NCI-H524 (cell line): ENCODE measurements around the gene GJE1.
"Not testable (repeated sequence)": the region's sequence is repeated elsewhere in the genome, so short reads cannot be mapped to it uniquely, and the experiment has no call there.

Experiments
- DNase-seq, 2 experiments: peaks; one replicate each; lab custom pipeline; 2025; lab: John Stamatoyannopoulos, UW

Gene GJE1

GRCh38 chr6:142132625-142133024 lies at the start of gene GJE1:
Gene GJE1 (plus strand): TSS chr6:142132925. CDS start chr6:142133159, 234 bp downstream.
- DNase-seq = no peak

- no peak for DNase-seq
Observed at GRCh38 chr6:142087950-142088857, 44.5 kb upstream of the GJE1 start.

GRCh38 chr6:142088858-142089216 lies 43.9 kb upstream of the GJE1 start:
- DNase-seq = peak in 1 of 2 experiments; percentile 38

GRCh38 chr6:142104820-142105219 lies 27.9 kb upstream of the GJE1 start:
- DNase-seq = not testable (repeated sequence)

GRCh38 chr6:142110820-142111219 lies 21.9 kb upstream of the GJE1 start:
- not testable (repeated sequence) for DNase-seq

GRCh38 chr6:142112451-142113061 lies 20.2 kb upstream of the GJE1 start:
- peak; percentile 68 to 87 for DNase-seq

- no peak for DNase-seq
Observed at GRCh38 chr6:142117366-142117765, 15.4 kb upstream of the GJE1 start.

GRCh38 chr6:142118328-142118727 lies 14.4 kb upstream of the GJE1 start:
- no peak for DNase-seq

GRCh38 chr6:142118925-142119324 lies 13.8 kb upstream of the GJE1 start:
- DNase-seq = no peak

- DNase-seq = no peak
Observed at GRCh38 chr6:142121342-142121741, 11.4 kb upstream of the GJE1 start.

- DNase-seq = no peak
Observed at GRCh38 chr6:142130814-142131213, 1.9 kb upstream of the GJE1 start.

- no peak for DNase-seq
Observed at GRCh38 chr6:142138876-142139275, 6.2 kb downstream of the GJE1 start.

GRCh38 chr6:142141531-142141930 lies 8.8 kb downstream of the GJE1 start:
- DNase-seq = not testable (repeated sequence)

GRCh38 chr6:142146828-142147662 lies 14.3 kb downstream of the GJE1 start, which contains the start of the genes NMBR and VTA1:
Gene NMBR (minus strand): TSS chr6:142147122. CDS start chr6:142088658, 58,464 bp downstream.
Gene VTA1 (plus strand): TSS chr6:142147263. CDS start chr6:142147288, 25 bp downstream.
- peak; percentile 99 to 100 for DNase-seq

- DNase-seq = peak in 1 of 2 experiments; percentile 8
Observed at GRCh38 chr6:142152746-142153145, 20.0 kb downstream of the GJE1 start.

GRCh38 chr6:142153196-142153595 lies 20.5 kb downstream of the GJE1 start:
- no peak for DNase-seq

GRCh38 chr6:142154336-142154735 lies 21.6 kb downstream of the GJE1 start:
- no peak for DNase-seq

GRCh38 chr6:142155091-142155490 lies 22.4 kb downstream of the GJE1 start:
- no peak for DNase-seq

GRCh38 chr6:142155895-142156757 lies 23.4 kb downstream of the GJE1 start:
- peak in 1 of 2 experiments; percentile 23 for DNase-seq

GRCh38 chr6:142156758-142157068 lies 24.0 kb downstream of the GJE1 start:
- DNase-seq = not testable (repeated sequence)

- DNase-seq = no peak
Observed at GRCh38 chr6:142162780-142163179, 30.1 kb downstream of the GJE1 start.
